Fibroblast of lung (primary cell): ENCODE data around the gene RELL1.

Experiments
- CTCF ChIP-seq, 2 donors: IDR thresholded peaks in 1 of 2; conservative IDR thresholded peaks in 1 of 2; 1 replicate in 1 of 2; 2 replicates in 1 of 2; pipeline ENCODE4 v1.5.1; 2011 to 2012; ENCODE audit warnings: low read length in 2 of 2, control low read depth in 1 of 2, inconsistent platforms in 1 of 2, low read depth in 1 of 2, mild to moderate bottlenecking in 1 of 2
- EZH2 ChIP-seq: IDR thresholded peaks from 2 replicates; pipeline ENCODE4 v1.5.1; 2012; ENCODE audit warnings: low read length, control low read depth, mild to moderate bottlenecking; ENCODE audit errors: missing control alignments

- TF ChIP-seq CTCF (conservative IDR thresholded peaks at IDR 0.05 in 1 of 2, IDR thresholded peaks at IDR 0.05 in 1 of 2; ENCODE audit: low read depth in 1 of 2, low read length in 2 of 2), result no peak
- TF ChIP-seq EZH2, result no peak
Observed at GRCh38 chr4:37615059-37615719, 71.0 kb downstream of the RELL1 start.
